Measurements from ENCODE around the gene CLN5.

DNA sequence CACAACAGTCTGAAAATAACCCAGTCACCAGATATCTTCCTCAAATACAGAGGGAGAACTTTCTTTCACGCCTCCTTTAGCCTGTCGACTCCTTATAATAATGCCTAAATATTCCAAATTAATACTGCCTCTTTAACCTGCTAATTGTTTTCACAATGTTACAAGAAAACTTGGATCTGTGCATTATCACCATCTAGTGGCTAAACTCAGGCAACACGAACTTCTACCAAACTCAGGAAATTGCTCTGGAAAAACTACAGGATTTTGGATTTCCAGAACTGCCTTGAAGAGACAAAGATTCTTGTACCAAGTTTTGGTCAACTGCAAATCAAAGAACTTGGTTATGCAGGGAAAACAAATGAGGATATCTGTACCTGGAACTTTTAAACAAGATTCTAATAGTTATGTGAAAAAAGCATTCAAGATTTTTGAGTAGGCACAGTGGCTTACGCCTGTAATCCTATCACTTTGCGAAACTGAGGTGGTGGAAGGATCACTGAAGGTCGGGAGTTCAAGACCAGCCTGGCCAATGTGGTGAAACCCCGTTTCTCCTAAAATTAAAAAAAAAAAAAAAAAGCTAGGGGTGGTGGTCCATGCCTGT lies 10.8 kb downstream of the CLN5 start:
- TF ChIP-seq, protein P1, sequence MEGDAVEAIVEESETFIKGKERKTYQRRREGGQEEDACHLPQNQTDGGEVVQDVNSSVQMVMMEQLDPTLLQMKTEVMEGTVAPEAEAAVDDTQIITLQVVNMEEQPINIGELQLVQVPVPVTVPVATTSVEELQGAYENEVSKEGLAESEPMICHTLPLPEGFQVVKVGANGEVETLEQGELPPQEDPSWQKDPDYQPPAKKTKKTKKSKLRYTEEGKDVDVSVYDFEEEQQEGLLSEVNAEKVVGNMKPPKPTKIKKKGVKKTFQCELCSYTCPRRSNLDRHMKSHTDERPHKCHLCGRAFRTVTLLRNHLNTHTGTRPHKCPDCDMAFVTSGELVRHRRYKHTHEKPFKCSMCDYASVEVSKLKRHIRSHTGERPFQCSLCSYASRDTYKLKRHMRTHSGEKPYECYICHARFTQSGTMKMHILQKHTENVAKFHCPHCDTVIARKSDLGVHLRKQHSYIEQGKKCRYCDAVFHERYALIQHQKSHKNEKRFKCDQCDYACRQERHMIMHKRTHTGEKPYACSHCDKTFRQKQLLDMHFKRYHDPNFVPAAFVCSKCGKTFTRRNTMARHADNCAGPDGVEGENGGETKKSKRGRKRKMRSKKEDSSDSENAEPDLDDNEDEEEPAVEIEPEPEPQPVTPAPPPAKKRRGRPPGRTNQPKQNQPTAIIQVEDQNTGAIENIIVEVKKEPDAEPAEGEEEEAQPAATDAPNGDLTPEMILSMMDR (IDR thresholded peaks at IDR 0.05; ENCODE audit: low read depth, low read length), result peak; percentile 74
- no peak for TF ChIP-seq EZH2phosphoT487 (IDR thresholded peaks at IDR 0.05; ENCODE audit: low read depth)

All from OCI-LY3 (cell line).